Measurements from ENCODE around the gene CECR2. TPM values are rescaled to one million over a fixed set of nuclear protein-coding genes. Genes with fewer than 3 reads are reported as not detected.

Gene CECR2
- total RNA-seq, 3 donors from 2014 or later: 0.32 to 0.66 (median 0.44) TPM

- Histone ChIP-seq H3K4me3 (no peak overlapping the region), H3K9me3 (peaks cover 0 to 13% of the 10 kb centered on the region in 2 donors), H3K36me3 (no peaks in the 10 kb centered on the region), H3K27me3 (no peaks in the 10 kb centered on the region), H3K27ac (no peak overlapping the region), H3K4me1 (no peaks in the 10 kb centered on the region)
- DNase-seq (ENCODE audit: low spot score in 2 of 2): no peak
- TF ChIP-seq POLR2A (IDR thresholded peaks at IDR 0.05) (no peak), POLR2AphosphoS5 (IDR thresholded peaks at IDR 0.05) (no peak), CTCF (IDR thresholded peaks at IDR 0.05) (no peak)
- intact Hi-C loops (cut with DNase I; ENCODE audit: low total_unique reads): no loop called here
Measured at GRCh38 chr22:17451316-17451715, 82.1 kb downstream of the CECR2 start.

GRCh38 chr22:17460895-17461294, 91.6 kb downstream of the CECR2 start:
- intact Hi-C loops (cut with DNase I; ENCODE audit: low total_unique reads): no loop called here
- H3K4me1 ChIP-seq: no peaks in the 10 kb centered on the region
- TF ChIP-seq POLR2A (IDR thresholded peaks at IDR 0.05) (no peak), CTCF (IDR thresholded peaks at IDR 0.05) (no peak)
- no peaks in the 10 kb centered on the region for H3K9me3 ChIP-seq
- no peak overlapping the region for H3K4me3 ChIP-seq
- peaks cover 0 to 3% of the 10 kb centered on the region in 2 donors for H3K27me3 ChIP-seq
- no peak for DNase-seq (ENCODE audit: low spot score in 2 of 2)
- no peaks in the 10 kb centered on the region for H3K36me3 ChIP-seq
- no peak overlapping the region for H3K27ac ChIP-seq

- no peaks in the 10 kb centered on the region for H3K9me3 ChIP-seq
- no peak overlapping the region for H3K4me3 ChIP-seq
- DNase-seq (ENCODE audit: low spot score in 2 of 2): no peak
- intact Hi-C loops (cut with DNase I; ENCODE audit: low total_unique reads): loop anchor here (10.0 kb wide), 1 partner anchor 126 kb away; no protein-coding TSS in a partner anchor
- no peaks in the 10 kb centered on the region for H3K36me3 ChIP-seq
- H3K4me1 ChIP-seq: no peaks in the 10 kb centered on the region
- no peak for TF ChIP-seq POLR2AphosphoS5 (IDR thresholded peaks at IDR 0.05)
- TF ChIP-seq POLR2A (IDR thresholded peaks at IDR 0.05): no peak
- no peak for TF ChIP-seq CTCF (IDR thresholded peaks at IDR 0.05)
- H3K27me3 ChIP-seq: peaks cover 0 to 17% of the 10 kb centered on the region in 2 donors
- no peak overlapping the region for H3K27ac ChIP-seq
Measured at GRCh38 chr22:17470880-17471500, 101.7 kb downstream of the CECR2 start.

- TF ChIP-seq CTCF (IDR thresholded peaks at IDR 0.05): no peak
- peaks cover 0 to 17% of the 10 kb centered on the region in 2 donors for H3K27me3 ChIP-seq
- H3K27ac ChIP-seq: no peak overlapping the region
- H3K9me3 ChIP-seq: no peaks in the 10 kb centered on the region
- H3K36me3 ChIP-seq: no peaks in the 10 kb centered on the region
- no peak overlapping the region for H3K4me3 ChIP-seq
- intact Hi-C loops (cut with DNase I; ENCODE audit: low total_unique reads): loop anchor here (10.0 kb wide), 1 partner anchor 127 kb away; no protein-coding TSS in a partner anchor
- no peak for DNase-seq (ENCODE audit: low spot score in 2 of 2)
- no peaks in the 10 kb centered on the region for H3K4me1 ChIP-seq
Measured at GRCh38 chr22:17471886-17472535, 102.8 kb downstream of the CECR2 start.

- peaks cover 0 to 16% of the 10 kb centered on the region in 2 donors for H3K27me3 ChIP-seq
- intact Hi-C loops (cut with DNase I; ENCODE audit: low total_unique reads): loop anchor here (10.0 kb wide), 1 partner anchor 128 kb away; no protein-coding TSS in a partner anchor
- no peaks in the 10 kb centered on the region for H3K36me3 ChIP-seq
- no peak overlapping the region for H3K27ac ChIP-seq
- no peak overlapping the region for H3K4me3 ChIP-seq
- TF ChIP-seq POLR2AphosphoS5 (IDR thresholded peaks at IDR 0.05): no peak
- no peak for TF ChIP-seq POLR2A (IDR thresholded peaks at IDR 0.05)
- no peak for TF ChIP-seq CTCF (IDR thresholded peaks at IDR 0.05)
- DNase-seq (ENCODE audit: low spot score in 2 of 2): no peak
- H3K9me3 ChIP-seq: no peaks in the 10 kb centered on the region
- H3K4me1 ChIP-seq: no peaks in the 10 kb centered on the region
Measured at GRCh38 chr22:17472932-17473331, 103.7 kb downstream of the CECR2 start.

All from breast epithelium (tissue), 4 donors.